Upper lobe of left lung (tissue), 4 donors: ENCODE measurements around the gene GATAD2B.

Experiments used
- POLR2A ChIP-seq, 4 donors: fragments of 450-650 bp; IDR thresholded peaks; one replicate each; pipeline ENCODE4 v1.5.1; 2016 to 2017; ENCODE audit warnings: antibody characterized with exemption in 4 of 4, mild to moderate bottlenecking in 2 of 4
- POLR2AphosphoS5 ChIP-seq, 2 donors: sonication (generic); formaldehyde crosslinking; IDR thresholded peaks; one replicate each; pipeline ENCODE4 v1.5.1; 2017; ENCODE audit warnings: antibody characterized with exemption in 2 of 2
- TF ChIP-seq, protein P1 (sequence below), 6 experiments: fragments of 450-650 bp in 4 of 6; fragments of 200-600 bp in 2 of 6; sonication (generic) in 2 of 6; IDR thresholded peaks; one replicate each; pipeline ENCODE4 v1.5.1; 2016 to 2019; ENCODE audit warnings: antibody characterized with exemption in 6 of 6

- TF ChIP-seq POLR2A (IDR thresholded peaks at IDR 0.05) (no peak), POLR2AphosphoS5 (IDR thresholded peaks at IDR 0.05) (no peak)
- TF ChIP-seq, protein P1, sequence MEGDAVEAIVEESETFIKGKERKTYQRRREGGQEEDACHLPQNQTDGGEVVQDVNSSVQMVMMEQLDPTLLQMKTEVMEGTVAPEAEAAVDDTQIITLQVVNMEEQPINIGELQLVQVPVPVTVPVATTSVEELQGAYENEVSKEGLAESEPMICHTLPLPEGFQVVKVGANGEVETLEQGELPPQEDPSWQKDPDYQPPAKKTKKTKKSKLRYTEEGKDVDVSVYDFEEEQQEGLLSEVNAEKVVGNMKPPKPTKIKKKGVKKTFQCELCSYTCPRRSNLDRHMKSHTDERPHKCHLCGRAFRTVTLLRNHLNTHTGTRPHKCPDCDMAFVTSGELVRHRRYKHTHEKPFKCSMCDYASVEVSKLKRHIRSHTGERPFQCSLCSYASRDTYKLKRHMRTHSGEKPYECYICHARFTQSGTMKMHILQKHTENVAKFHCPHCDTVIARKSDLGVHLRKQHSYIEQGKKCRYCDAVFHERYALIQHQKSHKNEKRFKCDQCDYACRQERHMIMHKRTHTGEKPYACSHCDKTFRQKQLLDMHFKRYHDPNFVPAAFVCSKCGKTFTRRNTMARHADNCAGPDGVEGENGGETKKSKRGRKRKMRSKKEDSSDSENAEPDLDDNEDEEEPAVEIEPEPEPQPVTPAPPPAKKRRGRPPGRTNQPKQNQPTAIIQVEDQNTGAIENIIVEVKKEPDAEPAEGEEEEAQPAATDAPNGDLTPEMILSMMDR (IDR thresholded peaks at IDR 0.05): no peak
Measured at GRCh38 chr1:153921080-153921802, 1.5 kb downstream of the GATAD2B start.
